OCI-LY7 (cell line): ENCODE measurements around the gene IAH1. TPM values are rescaled to one million over a fixed set of nuclear protein-coding genes. Genes with fewer than 3 reads are reported as not detected.

ENCODE experiments used
- BruUV-seq: library from RNA; stranded (reverse); fragments of 400-500 nt; replicated peaks from 2 replicates; lab custom pipeline; 2021; lab: Mats Ljungman, UMichigan
- CTCF ChIA-PET: fragments of 300-600 bp; sonication (Branson Sonifier 250); formaldehyde crosslinking; loops from one replicate; lab custom pipeline; 2022; ENCODE audit warnings: antibody characterized with exemption; ENCODE audit not compliant: unreplicated experiment; lab: Charles Lee
- POLR2A ChIA-PET: fragments of 300-600 bp; sonication (Branson Sonifier 250); formaldehyde crosslinking; loops from one replicate; lab custom pipeline; 2022; ENCODE audit warnings: antibody characterized with exemption; lab: Charles Lee
- DNase-seq: peaks from one replicate; pipeline ENCODE4 v3.0.0-alpha.2; 2015; ENCODE audit warnings: low spot score
- H2AFZ ChIP-seq: fragments of 200-600 bp; sonication (generic), shearing (Covaris generic); 2 replicates; pipeline ENCODE4 v1.6.1; 2014; ENCODE audit warnings: mild to moderate bottlenecking, antibody characterized with exemption, low read length, moderate library complexity
- H3K27ac ChIP-seq: fragments of 200-600 bp; sonication (generic); 2 replicates; pipeline ENCODE4 v1.5.1; 2014; ENCODE audit warnings: mixed run types, low read depth, mild to moderate bottlenecking, moderate library complexity, low read length, inconsistent platforms; ENCODE audit not compliant: poor library complexity, severe bottlenecking
- H3K36me3 ChIP-seq: fragments of 200-600 bp; sonication (generic); 2 replicates; pipeline ENCODE4 v1.6.1; 2014; ENCODE audit warnings: mild to moderate bottlenecking, antibody characterized with exemption, low read length, moderate library complexity, mixed read lengths; ENCODE audit not compliant: insufficient read depth
- H3K4me1 ChIP-seq: fragments of 200-600 bp; sonication (generic); 2 replicates; pipeline ENCODE4 v1.5.1; 2014; ENCODE audit warnings: mild to moderate bottlenecking, low read length; ENCODE audit not compliant: insufficient read depth, poor library complexity, severe bottlenecking
- H3K4me2 ChIP-seq: fragments of 200-600 bp; sonication (generic); 2 replicates; pipeline ENCODE4 v1.6.1; 2014; ENCODE audit warnings: mild to moderate bottlenecking, low read length
- H3K4me3 ChIP-seq: fragments of 200-600 bp; sonication (generic); 2 replicates; pipeline ENCODE4 v1.5.1; 2014; ENCODE audit warnings: mild to moderate bottlenecking, low read depth, low read length; ENCODE audit not compliant: poor library complexity, severe bottlenecking
- H3K79me2 ChIP-seq: fragments of 200-600 bp; sonication (generic); 2 replicates; pipeline ENCODE4 v1.6.1; 2016; ENCODE audit warnings: low read depth, mild to moderate bottlenecking, low read length, moderate library complexity, mixed read lengths; ENCODE audit not compliant: insufficient read depth
- H3K9me2 ChIP-seq: fragments of 200-600 bp; sonication (generic); 2 replicates; pipeline ENCODE4 v1.6.1; 2016; ENCODE audit warnings: mild to moderate bottlenecking, low read length, mixed read lengths; ENCODE audit not compliant: insufficient read depth
- H3K9me3 ChIP-seq: fragments of 200-600 bp; sonication (generic); 2 replicates; pipeline ENCODE4 v1.6.1; 2014; ENCODE audit warnings: mild to moderate bottlenecking, mixed run types, low read length, mixed read lengths
- H4K20me1 ChIP-seq: fragments of 200-600 bp; sonication (generic); 2 replicates; pipeline ENCODE4 v1.6.1; 2014; ENCODE audit warnings: mild to moderate bottlenecking, antibody characterized with exemption, low read length, moderate library complexity, mixed read lengths; ENCODE audit not compliant: insufficient read depth
- CTCF ChIP-seq: fragments of 200-600 bp; sonication (generic); conservative IDR thresholded peaks from 2 replicates; pipeline ENCODE4 v1.5.1; 2014; ENCODE audit warnings: mild to moderate bottlenecking, antibody characterized with exemption, low read length, moderate library complexity, mixed read lengths
- EZH2phosphoT487 ChIP-seq: fragments of 200-600 bp; sonication (generic); IDR thresholded peaks from 2 replicates; pipeline ENCODE4 v1.6.1; 2018; ENCODE audit warnings: low read depth, borderline replicate concordance, mild to moderate bottlenecking, mixed run types, antibody characterized with exemption, low read length, moderate library complexity, mixed read lengths
- intact Hi-C: fragments of 100-400 bp; cut with micrococcal nuclease; formaldehyde crosslinking; loops from one replicate; pipeline ENCODE4 v1.10.0; 2022; ENCODE audit not compliant: unreplicated experiment
- total RNA-seq, 2 experiments: library from RNA; depleted of rRNA in 1 of 2; stranded (reverse); fragments of >200 nt in 1 of 2; shearing (Covaris generic) in 1 of 2; gene quantifications; 2 replicates each; pipeline ENCODE4 v1.2.3, GENCODE V29; 2014 to 2022

The IAH1 gene
- total RNA-seq, 2 experiments from 2014 or later, result 0.66 to 3.8 TPM

- no peaks in the 10 kb centered on the region for H3K9me2 ChIP-seq
- no peak overlapping the region for H3K27ac ChIP-seq
- no peak overlapping the region for H3K4me3 ChIP-seq
- no peak overlapping the region for H2AFZ ChIP-seq
- H3K9me3 ChIP-seq, result no peaks in the 10 kb centered on the region
- intact Hi-C loops, result no loop called here
- no TSS peak for BruUV-seq
- CTCF ChIA-PET, result no interaction called here
- no peaks in the 10 kb centered on the region for H3K4me1 ChIP-seq
- H4K20me1 ChIP-seq, result no peaks in the 10 kb centered on the region
- peaks cover 17% of the 10 kb centered on the region; the same call in 1 of the 2 replicates for H3K79me2 ChIP-seq
- POLR2A ChIA-PET, result interaction anchor here (0.6 to 1.5 kb wide), 6 partner anchors 9 to 231 kb away, joined by 3 to 5 read pairs (median 4); no protein-coding TSS in a partner anchor
- H3K36me3 ChIP-seq, result peaks cover 97% of the 10 kb centered on the region
- DNase-seq, result no peak
- TF ChIP-seq CTCF (no peak), EZH2phosphoT487 (no peak)
- no peak overlapping the region for H3K4me2 ChIP-seq
Observed at GRCh38 chr2:9524291-9524690, 49.9 kb downstream of the IAH1 start.

GRCh38 chr2:9525266-9525665 is 50.9 kb downstream of the IAH1 start:
- intact Hi-C loops, result no loop called here
- H3K4me2 ChIP-seq, result no peak overlapping the region
- no peak overlapping the region for H3K4me3 ChIP-seq
- H4K20me1 ChIP-seq, result no peaks in the 10 kb centered on the region
- DNase-seq, result no peak
- no peak overlapping the region for H2AFZ ChIP-seq
- peaks cover 26% of the 10 kb centered on the region; the same call in 1 of the 2 replicates for H3K79me2 ChIP-seq
- no peak overlapping the region for H3K27ac ChIP-seq
- H3K9me3 ChIP-seq, result no peaks in the 10 kb centered on the region
- peaks cover 97% of the 10 kb centered on the region for H3K36me3 ChIP-seq
- no TSS peak for BruUV-seq
- ChIA-PET CTCF (no interaction called here), POLR2A (interaction anchor here (0.7 kb wide), 1 partner anchor 44 kb away, joined by 3 read pairs; no protein-coding TSS in a partner anchor)
- H3K4me1 ChIP-seq, result no peaks in the 10 kb centered on the region
- TF ChIP-seq EZH2phosphoT487 (no peak), CTCF (no peak)
- no peaks in the 10 kb centered on the region for H3K9me2 ChIP-seq

GRCh38 chr2:9527995-9528787 is 53.8 kb downstream of the IAH1 start:
- no peak for DNase-seq
- no peak overlapping the region for H3K4me3 ChIP-seq
- ChIA-PET CTCF (no interaction called here), POLR2A (no interaction called here)
- no peak overlapping the region for H3K27ac ChIP-seq
- no peak overlapping the region for H2AFZ ChIP-seq
- no TSS peak for BruUV-seq
- H3K4me2 ChIP-seq, result no peak overlapping the region
- peaks cover 31% of the 10 kb centered on the region; the same call in 1 of the 2 replicates for H3K79me2 ChIP-seq
- no peaks in the 10 kb centered on the region for H3K4me1 ChIP-seq
- no peaks in the 10 kb centered on the region for H3K9me2 ChIP-seq
- H4K20me1 ChIP-seq, result no peaks in the 10 kb centered on the region
- TF ChIP-seq CTCF, result no peak
- no peak for TF ChIP-seq EZH2phosphoT487
- no peaks in the 10 kb centered on the region for H3K9me3 ChIP-seq
- intact Hi-C loops, result no loop called here
- peaks cover 98% of the 10 kb centered on the region for H3K36me3 ChIP-seq
